Activated CD8-positive, alpha-beta memory T cell treated with anti-CD3 and anti-CD28 coated beads, Interleukin-2, amount 10 ng/mL, durations not matched to agents 7 days and 5 days (primary cell): ENCODE results near the gene WWOX. TPM values are rescaled to one million over a fixed set of nuclear protein-coding genes. Genes with fewer than 3 reads are reported as not detected.

Source experiments
- ATAC-seq: fragments of 150-1000 bp; cut with Tn5 transposase; one replicate; pipeline ENCODE4 v1.10.0; 2021; ENCODE audit warnings: moderate library complexity
- CTCF ChIA-PET: fragments of 350-600 bp; sonication (Branson Sonifier 250); formaldehyde crosslinking; loops from one replicate; lab custom pipeline; 2021; ENCODE audit warnings: antibody characterized with exemption; lab: Charles Lee
- DNase-seq: peaks from one replicate; pipeline ENCODE4 v3.0.0-alpha.2; 2020
- H3K27ac Mint-ChIP-seq: one replicate; pipeline ENCODE4 v1.8.0; 2021; ENCODE audit warnings: mild to moderate bottlenecking, mixed read lengths
- H3K27me3 Mint-ChIP-seq: one replicate; pipeline ENCODE4 v1.8.0; 2021; ENCODE audit warnings: mixed read lengths
- H3K36me3 Mint-ChIP-seq: one replicate; pipeline ENCODE4 v1.8.0; 2021; ENCODE audit warnings: mild to moderate bottlenecking, mixed read lengths
- H3K4me1 Mint-ChIP-seq: one replicate; pipeline ENCODE4 v1.8.0; 2021; ENCODE audit warnings: mixed read lengths
- H3K4me3 Mint-ChIP-seq: one replicate; pipeline ENCODE4 v1.8.0; 2021; ENCODE audit warnings: mild to moderate bottlenecking, moderate library complexity, mixed read lengths
- H3K9me3 Mint-ChIP-seq: one replicate; pipeline ENCODE4 v1.8.0; 2022; ENCODE audit warnings: low read depth, mixed read lengths
- total RNA-seq, 2 experiments: library from RNA; stranded (reverse); gene quantifications; one replicate each; pipeline ENCODE4 v1.2.3, GENCODE V29; 2021

The WWOX gene
- total RNA-seq, 2 experiments from 2014 or later, result 25.2 to 38.8 TPM

GRCh38 chr16:78619811-78620210, 520.4 kb downstream of the WWOX start:
- H3K4me3 Mint-ChIP-seq, result no peak overlapping the region
- CTCF ChIA-PET, result no interaction called here
- no peak overlapping the region for H3K27ac Mint-ChIP-seq
- DNase-seq, result no peak
- no peaks in the 10 kb centered on the region for H3K36me3 Mint-ChIP-seq
- H3K4me1 Mint-ChIP-seq, result peaks cover 3% of the 10 kb centered on the region
- ATAC-seq, result no peak
- H3K9me3 Mint-ChIP-seq, result no peaks in the 10 kb centered on the region
- H3K27me3 Mint-ChIP-seq, result no peaks in the 10 kb centered on the region

GRCh38 chr16:78620291-78620690, 520.8 kb downstream of the WWOX start:
- H3K9me3 Mint-ChIP-seq, result no peaks in the 10 kb centered on the region
- H3K27ac Mint-ChIP-seq, result no peak overlapping the region
- H3K4me1 Mint-ChIP-seq, result peaks cover 3% of the 10 kb centered on the region
- CTCF ChIA-PET, result no interaction called here
- ATAC-seq (no peak), DNase-seq (no peak)
- no peaks in the 10 kb centered on the region for H3K27me3 Mint-ChIP-seq
- no peak overlapping the region for H3K4me3 Mint-ChIP-seq
- H3K36me3 Mint-ChIP-seq, result no peaks in the 10 kb centered on the region

- Mint-ChIP-seq H3K4me3 (no peak overlapping the region), H3K36me3 (no peaks in the 10 kb centered on the region)
Measured at GRCh38 chr16:78623796-78624195, 524.3 kb downstream of the WWOX start.

GRCh38 chr16:78624366-78624765, 524.9 kb downstream of the WWOX start:
- no peak for ATAC-seq
- CTCF ChIA-PET, result no interaction called here
- Mint-ChIP-seq H3K4me3 (no peak overlapping the region), H3K36me3 (peaks cover 3% of the 10 kb centered on the region), H3K27ac (no peak overlapping the region), H3K9me3 (peaks cover 4% of the 10 kb centered on the region), H3K27me3 (no peaks in the 10 kb centered on the region), H3K4me1 (peaks cover 3% of the 10 kb centered on the region)
- no peak for DNase-seq

More at GRCh38 chr16:78623796-78624195, 524.3 kb downstream of the WWOX start:
- peaks cover 3% of the 10 kb centered on the region for H3K4me1 Mint-ChIP-seq
- no peaks in the 10 kb centered on the region for H3K27me3 Mint-ChIP-seq
- CTCF ChIA-PET, result no interaction called here
- no peaks in the 10 kb centered on the region for H3K9me3 Mint-ChIP-seq
- no peak overlapping the region for H3K27ac Mint-ChIP-seq
- no peak for ATAC-seq
- no peak for DNase-seq

- H3K4me3 Mint-ChIP-seq, result no peak overlapping the region
- CTCF ChIA-PET, result no interaction called here
- no peaks in the 10 kb centered on the region for H3K4me1 Mint-ChIP-seq
- ATAC-seq (no peak), DNase-seq (no peak)
- no peaks in the 10 kb centered on the region for H3K27me3 Mint-ChIP-seq
- peaks cover 12% of the 10 kb centered on the region for H3K9me3 Mint-ChIP-seq
- H3K27ac Mint-ChIP-seq, result no peak overlapping the region
- peaks cover 7% of the 10 kb centered on the region for H3K36me3 Mint-ChIP-seq
Measured at GRCh38 chr16:78628461-78629045, 529.1 kb downstream of the WWOX start.

GRCh38 chr16:78629173-78629572, 529.7 kb downstream of the WWOX start:
- CTCF ChIA-PET, result no interaction called here
- no peak overlapping the region for H3K27ac Mint-ChIP-seq
- no peaks in the 10 kb centered on the region for H3K27me3 Mint-ChIP-seq
- peaks cover 7% of the 10 kb centered on the region for H3K36me3 Mint-ChIP-seq
- H3K9me3 Mint-ChIP-seq, result peaks cover 12% of the 10 kb centered on the region
- no peaks in the 10 kb centered on the region for H3K4me1 Mint-ChIP-seq
- DNase-seq (no peak), ATAC-seq (no peak)
- H3K4me3 Mint-ChIP-seq, result no peak overlapping the region

- peaks cover 12% of the 10 kb centered on the region for H3K9me3 Mint-ChIP-seq
- DNase-seq, result no peak
- no peak overlapping the region for H3K4me3 Mint-ChIP-seq
- no peaks in the 10 kb centered on the region for H3K4me1 Mint-ChIP-seq
- H3K27ac Mint-ChIP-seq, result no peak overlapping the region
- H3K27me3 Mint-ChIP-seq, result no peaks in the 10 kb centered on the region
- H3K36me3 Mint-ChIP-seq, result peaks cover 7% of the 10 kb centered on the region
- ATAC-seq, result no peak
- CTCF ChIA-PET, result no interaction called here
Measured at GRCh38 chr16:78630102-78630501, 530.6 kb downstream of the WWOX start.

GRCh38 chr16:78633551-78633950, 534.1 kb downstream of the WWOX start:
- Mint-ChIP-seq H3K4me3 (no peak overlapping the region), H3K9me3 (peaks cover 12% of the 10 kb centered on the region), H3K27ac (no peak overlapping the region), H3K36me3 (peaks cover 7% of the 10 kb centered on the region), H3K4me1 (no peaks in the 10 kb centered on the region), H3K27me3 (no peaks in the 10 kb centered on the region)
- ATAC-seq (no peak), DNase-seq (no peak)
- CTCF ChIA-PET, result no interaction called here

GRCh38 chr16:78635807-78636206, 536.4 kb downstream of the WWOX start:
- no peak overlapping the region for H3K27ac Mint-ChIP-seq

GRCh38 chr16:78638371-78638770, 538.9 kb downstream of the WWOX start:
- CTCF ChIA-PET, result no interaction called here
- Mint-ChIP-seq H3K27me3 (peaks cover 18% of the 10 kb centered on the region), H3K36me3 (no peaks in the 10 kb centered on the region), H3K4me3 (no peak overlapping the region), H3K27ac (no peak overlapping the region), H3K9me3 (no peaks in the 10 kb centered on the region), H3K4me1 (peaks cover 7% of the 10 kb centered on the region)
- ATAC-seq, result no peak
- DNase-seq, result no peak

More at GRCh38 chr16:78635807-78636206, 536.4 kb downstream of the WWOX start:
- H3K27me3 Mint-ChIP-seq, result no peaks in the 10 kb centered on the region
- no peaks in the 10 kb centered on the region for H3K36me3 Mint-ChIP-seq
- H3K4me1 Mint-ChIP-seq, result peaks cover 7% of the 10 kb centered on the region
- H3K4me3 Mint-ChIP-seq, result no peak overlapping the region
- CTCF ChIA-PET, result no interaction called here
- DNase-seq (no peak), ATAC-seq (no peak)
- no peaks in the 10 kb centered on the region for H3K9me3 Mint-ChIP-seq

- H3K36me3 Mint-ChIP-seq, result no peaks in the 10 kb centered on the region
- H3K27me3 Mint-ChIP-seq, result peaks cover 18% of the 10 kb centered on the region
- ATAC-seq, result no peak
- no peaks in the 10 kb centered on the region for H3K9me3 Mint-ChIP-seq
- no peak overlapping the region for H3K27ac Mint-ChIP-seq
- no peak for DNase-seq
- CTCF ChIA-PET, result no interaction called here
- H3K4me1 Mint-ChIP-seq, result peaks cover 7% of the 10 kb centered on the region
- H3K4me3 Mint-ChIP-seq, result no peak overlapping the region
Measured at GRCh38 chr16:78639775-78640174, 540.3 kb downstream of the WWOX start.

- Mint-ChIP-seq H3K27me3 (peaks cover 18% of the 10 kb centered on the region), H3K27ac (no peak overlapping the region), H3K9me3 (no peaks in the 10 kb centered on the region), H3K36me3 (no peaks in the 10 kb centered on the region), H3K4me3 (no peak overlapping the region), H3K4me1 (peaks cover 7% of the 10 kb centered on the region)
- no peak for DNase-seq
- no peak for ATAC-seq
- CTCF ChIA-PET, result no interaction called here
Measured at GRCh38 chr16:78640886-78641285, 541.4 kb downstream of the WWOX start.

GRCh38 chr16:78641433-78641832, 542.0 kb downstream of the WWOX start:
- H3K36me3 Mint-ChIP-seq, result no peaks in the 10 kb centered on the region
- H3K27ac Mint-ChIP-seq, result no peak overlapping the region
- CTCF ChIA-PET, result no interaction called here
- no peak overlapping the region for H3K4me3 Mint-ChIP-seq
- no peak for ATAC-seq
- no peaks in the 10 kb centered on the region for H3K9me3 Mint-ChIP-seq
- peaks cover 7% of the 10 kb centered on the region for H3K4me1 Mint-ChIP-seq
- H3K27me3 Mint-ChIP-seq, result peaks cover 18% of the 10 kb centered on the region
- no peak for DNase-seq

- DNase-seq, result no peak
- no peaks in the 10 kb centered on the region for H3K36me3 Mint-ChIP-seq
- H3K4me3 Mint-ChIP-seq, result no peak overlapping the region
- H3K27ac Mint-ChIP-seq, result no peak overlapping the region
- ATAC-seq, result no peak
- peaks cover 18% of the 10 kb centered on the region for H3K27me3 Mint-ChIP-seq
- peaks cover 7% of the 10 kb centered on the region for H3K4me1 Mint-ChIP-seq
- CTCF ChIA-PET, result no interaction called here
- H3K9me3 Mint-ChIP-seq, result no peaks in the 10 kb centered on the region
Measured at GRCh38 chr16:78642621-78643285, 543.3 kb downstream of the WWOX start.
